HG02798 (cell line): Measurements from ENCODE around the gene CFAP221.

ENCODE experiments used
- ATAC-seq: cut with Tn5 transposase; IDR thresholded peaks from one replicate; pipeline ENCODE4 v1.9.1; 2021; ENCODE audit warnings: mild to moderate bottlenecking; ENCODE audit not compliant: unreplicated experiment, poor library complexity

CFAP221 gene

GRCh38 chr2:119694470-119694844, 150.2 kb downstream of the CFAP221 start:
- no peak for ATAC-seq

- ATAC-seq, result no peak
Measured at GRCh38 chr2:119694845-119695521, 150.7 kb downstream of the CFAP221 start.

GRCh38 chr2:119696005-119696404, 151.8 kb downstream of the CFAP221 start:
- no peak for ATAC-seq

DNA sequence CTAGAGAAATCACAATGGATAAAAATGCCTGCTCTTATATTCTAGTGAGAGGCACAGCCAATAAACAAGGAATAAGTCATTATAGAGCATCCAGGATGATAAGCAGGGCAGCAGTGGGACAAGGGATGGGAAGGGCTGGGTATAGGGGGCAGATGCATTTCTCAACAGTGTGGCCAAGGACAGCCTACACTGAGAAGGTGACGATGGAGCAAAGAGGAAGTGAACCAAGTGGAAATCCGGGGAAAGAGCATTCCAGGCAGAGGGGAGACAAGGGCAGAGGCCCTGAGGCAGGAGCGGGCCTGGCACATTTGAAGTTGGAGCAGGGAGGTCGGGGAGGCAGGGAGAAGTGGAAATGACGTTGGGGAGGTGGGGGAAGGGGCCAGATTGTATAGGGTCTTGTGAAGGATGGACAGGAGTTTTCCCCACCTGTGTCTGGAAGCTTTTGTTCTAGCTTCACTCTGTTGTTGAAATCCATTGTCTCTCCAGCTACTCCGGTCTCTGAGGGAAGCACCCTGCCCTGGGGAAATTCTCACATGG, 152.3 kb downstream of the CFAP221 start:
- no peak for ATAC-seq

- ATAC-seq, result peak; percentile 92
Measured at GRCh38 chr2:119697290-119698020, 153.2 kb downstream of the CFAP221 start.

DNA sequence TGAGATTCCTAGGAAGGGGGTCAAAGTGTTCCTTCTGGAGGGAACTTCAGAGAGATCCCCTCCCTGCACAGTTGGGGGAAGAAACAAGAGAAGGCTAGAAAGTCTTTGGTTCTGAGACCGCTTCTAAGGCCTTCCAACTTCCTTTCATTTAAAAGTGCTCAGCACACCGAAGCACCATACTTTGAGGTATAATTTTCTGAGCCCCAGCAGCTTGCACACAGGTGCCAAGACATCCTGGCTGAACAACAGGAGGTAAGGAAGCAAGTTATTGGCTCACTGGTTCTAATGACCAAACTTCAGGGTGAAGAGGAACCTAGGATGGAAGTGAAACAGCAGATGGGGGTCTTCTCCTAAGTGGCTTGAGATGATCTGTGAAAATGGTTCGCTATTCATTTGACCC, 154.0 kb downstream of the CFAP221 start:
- no peak for ATAC-seq

- ATAC-seq, result no peak
Measured at GRCh38 chr2:119699016-119699606, 154.9 kb downstream of the CFAP221 start.

DNA sequence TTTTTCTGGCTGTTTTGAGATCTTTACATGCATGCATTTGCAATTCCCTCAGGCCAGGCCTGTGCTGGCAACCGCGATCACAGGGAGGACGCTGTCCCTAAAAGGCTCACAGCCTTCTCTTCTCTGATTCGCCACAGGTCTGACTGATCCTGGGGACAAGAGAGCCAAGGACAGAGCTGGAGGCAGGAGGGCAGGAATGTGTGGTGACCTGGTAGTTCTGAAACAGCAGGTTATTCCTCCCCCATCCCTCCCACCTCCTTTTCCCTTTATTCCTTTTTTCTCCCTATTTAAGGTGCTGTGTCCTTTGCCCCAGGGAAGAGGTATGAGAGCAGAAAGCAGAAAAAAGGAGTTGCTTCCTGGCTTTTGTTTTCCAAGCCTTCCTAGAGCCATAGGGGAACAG, 156.6 kb downstream of the CFAP221 start:
- ATAC-seq, result no peak

- no peak for ATAC-seq
Measured at GRCh38 chr2:119701352-119701751, 157.1 kb downstream of the CFAP221 start.

DNA sequence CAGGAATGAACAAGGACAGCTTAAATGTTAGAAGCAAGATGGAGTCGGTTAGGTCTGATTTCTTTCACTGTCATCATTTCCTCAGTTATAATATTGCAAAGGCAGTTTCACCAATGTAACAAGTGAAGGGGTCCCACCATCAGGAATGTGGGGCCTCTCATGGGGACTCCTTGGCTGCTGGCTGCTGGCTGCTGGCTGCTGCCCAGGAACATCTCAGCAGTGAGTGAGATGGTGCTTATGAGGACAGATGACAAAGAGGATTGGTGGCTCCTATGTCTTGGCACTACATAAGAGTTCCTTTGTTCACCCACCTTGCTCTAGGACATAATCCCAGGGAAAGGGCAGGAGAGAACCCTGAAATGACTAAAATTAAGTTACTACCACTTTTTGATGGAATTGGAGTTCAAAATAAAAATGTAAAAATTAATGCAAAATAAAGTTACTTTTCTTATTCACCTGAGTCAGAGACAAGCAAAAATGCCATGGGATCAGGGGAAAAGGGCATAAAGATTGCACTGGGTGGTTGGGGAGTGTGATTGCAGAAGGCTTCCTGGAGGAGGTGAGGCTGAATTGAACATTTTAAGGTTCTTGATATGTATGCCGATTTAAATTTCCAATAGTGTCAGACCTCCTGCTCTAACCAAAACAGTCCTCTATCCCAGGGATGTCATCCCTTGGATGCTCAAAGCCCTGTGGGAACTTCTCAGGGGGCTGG, 158.1 kb downstream of the CFAP221 start:
- ATAC-seq, result no peak

- peak; percentile 93 for ATAC-seq
Measured at GRCh38 chr2:119702918-119703401, 158.7 kb downstream of the CFAP221 start.

DNA sequence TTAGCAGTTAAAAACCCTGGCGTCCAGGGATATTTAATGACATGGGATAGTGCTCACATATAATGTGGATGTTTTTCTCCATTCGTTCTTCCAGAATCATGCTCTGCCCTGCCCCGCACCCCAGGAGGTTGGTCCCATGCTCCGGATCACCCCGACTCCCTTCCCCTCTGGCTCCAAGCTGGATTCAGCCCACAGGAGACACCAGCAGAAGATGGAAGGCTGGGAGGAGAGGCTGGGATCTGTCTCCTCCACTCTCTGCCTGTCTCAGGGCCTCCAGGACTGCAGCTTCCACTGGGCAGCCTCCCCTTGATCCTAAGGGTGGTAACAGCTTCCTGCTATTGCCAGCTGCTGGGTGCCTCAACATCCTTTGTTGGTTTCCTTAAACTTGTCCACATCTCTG, 159.3 kb downstream of the CFAP221 start:
- no peak for ATAC-seq

GRCh38 chr2:119704670-119705120, 160.4 kb downstream of the CFAP221 start:
- ATAC-seq, result peak; percentile 33

DNA sequence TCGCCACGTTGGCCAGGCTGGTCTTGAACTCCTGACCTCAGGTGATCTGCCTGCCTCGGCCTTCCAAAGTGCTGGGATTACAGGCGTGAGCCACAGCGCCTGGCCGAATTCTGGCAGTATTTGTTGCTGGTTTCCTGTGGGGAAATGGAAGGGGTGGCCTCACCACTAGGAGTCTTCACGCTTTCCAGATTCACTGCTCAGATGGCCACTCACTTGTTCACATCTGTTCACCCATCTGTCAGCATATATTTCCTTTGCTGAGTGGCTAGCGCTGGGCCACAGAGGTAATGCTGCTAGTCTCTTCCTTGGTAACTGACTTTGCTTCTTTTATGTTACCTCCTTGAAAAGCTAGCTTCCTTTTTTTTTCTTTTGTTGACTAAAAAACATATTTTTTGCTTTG, 162.0 kb downstream of the CFAP221 start:
- ATAC-seq, result no peak
